ENCODE results near the gene ISL2.
"Not testable (repeated sequence)": the region's sequence is repeated elsewhere in the genome, so short reads cannot be mapped to it uniquely, and the experiment has no call there.

ISL2 gene

DNA sequence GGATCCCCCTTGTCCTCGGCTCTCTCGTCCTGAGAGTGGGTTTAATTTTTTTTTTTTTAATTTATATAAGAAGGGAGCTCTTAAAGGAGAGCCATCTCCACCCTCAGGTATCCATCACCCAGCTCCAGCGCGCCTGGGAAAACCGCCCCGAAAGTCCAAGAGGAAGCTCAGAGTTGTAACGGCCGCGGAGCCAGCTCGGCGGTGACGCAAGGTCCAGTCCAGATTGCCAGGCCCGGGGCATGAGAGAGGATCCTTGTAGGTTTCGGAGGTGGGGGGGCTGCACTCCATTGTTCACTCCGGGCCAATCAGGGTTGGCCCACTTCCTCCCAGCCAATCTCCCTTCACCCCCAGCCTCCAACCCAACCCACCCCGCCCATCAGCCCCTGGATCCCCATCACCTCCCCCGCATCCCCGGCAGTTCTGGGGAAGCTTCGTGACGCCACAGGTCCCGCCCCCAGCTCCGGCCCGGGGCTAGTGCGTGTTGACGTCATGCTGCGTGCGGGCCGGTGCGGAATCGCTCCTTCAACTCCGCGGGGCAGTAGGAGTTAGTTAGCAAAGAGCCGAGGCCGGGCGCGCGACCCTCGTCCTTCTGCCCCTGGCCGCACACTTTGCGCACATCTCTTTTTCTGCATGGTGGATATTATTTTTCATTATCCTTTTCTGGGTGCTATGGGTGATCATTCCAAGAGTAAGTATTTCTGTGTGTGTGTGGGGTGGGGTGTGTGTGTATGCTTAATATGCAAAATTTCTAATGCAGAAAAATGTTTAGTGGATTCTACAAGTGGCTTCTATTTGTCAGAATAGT lies at the start of gene ISL2:
TSS of gene ISL2 (plus strand) at position 520 of the 805 bp plus-strand sequence. CDS start at position 631, 111 bp downstream.
- DNase-seq (ENCODE audit: low spot score) = peak; percentile 65

DNA sequence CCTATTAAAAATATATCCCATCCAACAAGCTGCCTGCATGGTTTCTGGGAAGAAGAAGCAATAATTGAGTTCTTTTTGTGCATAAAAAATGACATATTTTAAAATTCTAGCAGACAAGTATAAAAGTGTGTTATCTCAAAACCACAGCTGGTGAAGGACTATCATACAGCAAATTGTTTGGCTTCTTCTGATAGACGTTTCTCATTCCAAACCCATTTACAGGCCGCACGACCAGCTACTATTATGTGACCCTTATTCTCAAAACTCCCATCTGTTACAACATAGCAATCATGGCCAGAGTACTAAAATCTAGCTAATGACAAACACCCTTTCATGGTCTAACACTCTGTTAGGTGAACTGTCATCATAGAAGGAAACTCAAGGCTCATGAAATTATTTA lies 47.0 kb upstream of the ISL2 start:
- DNase-seq (ENCODE audit: low spot score) = no peak

DNA sequence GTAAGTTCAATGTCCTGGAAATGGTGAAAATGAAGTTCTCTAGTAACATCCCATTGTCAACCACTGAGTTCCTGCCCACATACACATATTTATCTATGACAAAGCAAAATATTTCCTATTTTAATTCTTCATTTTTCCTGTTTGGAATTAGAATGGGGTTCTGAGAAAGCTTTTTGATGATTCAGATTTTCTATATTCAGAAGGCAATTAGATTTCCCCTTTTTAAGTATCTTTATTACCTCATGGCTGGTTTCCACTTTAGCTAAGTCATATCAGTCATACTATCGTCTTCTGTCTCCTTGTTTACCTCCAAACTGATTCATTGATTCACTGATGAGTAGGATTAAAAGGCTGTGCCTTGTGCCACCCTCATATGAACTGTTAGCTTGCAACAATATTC lies 43.2 kb upstream of the ISL2 start:
- no peak for DNase-seq (ENCODE audit: low spot score)

DNA sequence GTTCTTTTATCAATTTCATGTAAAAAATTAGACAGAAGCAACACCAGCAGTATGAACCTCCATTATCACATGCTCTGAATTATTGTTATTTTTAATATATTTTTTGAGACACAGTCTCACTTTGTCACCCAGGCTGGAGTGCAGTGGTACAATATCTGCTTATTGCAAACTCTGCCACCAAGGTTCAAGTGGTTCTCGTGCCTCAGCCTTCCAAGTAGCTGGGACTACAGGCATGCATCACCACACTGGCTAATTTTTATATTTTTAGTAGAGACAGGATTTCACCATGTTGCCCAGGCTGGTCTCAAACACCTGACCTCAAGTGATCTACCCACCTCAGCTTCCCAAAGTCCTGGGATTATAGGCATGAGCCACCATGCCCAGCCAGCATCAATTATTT lies 42.1 kb upstream of the ISL2 start:
- DNase-seq (ENCODE audit: low spot score) = not testable (repeated sequence)

DNA sequence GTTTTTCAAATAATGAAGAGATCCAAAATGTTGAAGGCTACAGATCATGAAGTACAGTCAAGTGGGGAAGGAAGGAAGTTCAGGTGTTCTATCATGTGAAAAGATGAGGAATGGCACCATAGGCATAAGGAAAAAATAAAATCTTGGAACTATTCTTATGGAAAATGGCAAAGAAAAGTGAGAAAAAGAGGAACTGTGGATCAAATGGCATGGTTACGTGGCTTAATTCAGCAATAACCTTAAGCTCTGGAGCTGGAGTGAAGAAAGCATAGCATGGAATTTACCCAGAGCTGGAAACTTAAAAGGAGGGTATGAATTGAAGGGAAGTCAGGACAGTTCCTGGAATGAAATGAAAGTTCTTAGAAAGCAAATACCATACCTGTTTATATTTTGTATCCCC lies 39.7 kb upstream of the ISL2 start:
- no peak for DNase-seq (ENCODE audit: low spot score)

DNA sequence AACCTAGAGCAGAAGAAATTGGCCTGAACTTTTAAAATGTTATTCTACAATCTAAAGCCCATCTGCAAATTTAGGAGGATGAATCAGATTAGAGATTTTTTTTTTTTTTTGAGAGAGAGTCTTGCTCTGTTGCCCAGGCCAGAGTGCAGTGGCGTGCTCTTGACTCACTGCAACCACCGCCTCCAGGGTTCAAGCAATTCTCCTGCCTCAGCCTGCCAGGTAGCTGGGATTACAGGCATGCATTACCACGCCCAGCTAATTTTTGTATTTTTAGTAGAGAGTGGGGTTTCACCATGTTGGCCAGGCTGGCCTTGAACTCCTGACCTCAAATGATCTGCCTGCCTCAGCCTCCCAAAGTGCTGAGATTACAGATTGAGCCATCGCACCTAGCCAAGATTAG lies 38.6 kb upstream of the ISL2 start:
- not testable (repeated sequence) for DNase-seq (ENCODE audit: low spot score)

DNA sequence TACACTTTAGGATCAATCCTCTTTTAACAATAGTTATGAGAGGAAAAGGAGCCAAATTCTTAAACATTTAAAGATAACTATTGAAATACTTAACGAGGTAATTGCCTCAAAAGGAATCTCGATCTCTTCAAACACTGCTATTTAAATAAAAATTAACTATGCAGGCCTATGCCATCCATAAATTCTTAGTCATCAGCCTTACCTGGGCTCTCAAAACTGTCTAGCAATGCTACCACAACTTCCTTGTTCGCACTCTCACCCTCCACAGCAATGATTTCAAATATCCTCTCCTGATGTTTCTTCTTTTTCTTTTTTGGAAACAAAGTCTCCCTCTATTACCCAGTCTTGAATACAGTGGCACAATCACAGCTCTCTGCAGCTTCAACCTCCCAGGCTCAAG lies 37.6 kb upstream of the ISL2 start:
- DNase-seq (ENCODE audit: low spot score) = no peak

DNA sequence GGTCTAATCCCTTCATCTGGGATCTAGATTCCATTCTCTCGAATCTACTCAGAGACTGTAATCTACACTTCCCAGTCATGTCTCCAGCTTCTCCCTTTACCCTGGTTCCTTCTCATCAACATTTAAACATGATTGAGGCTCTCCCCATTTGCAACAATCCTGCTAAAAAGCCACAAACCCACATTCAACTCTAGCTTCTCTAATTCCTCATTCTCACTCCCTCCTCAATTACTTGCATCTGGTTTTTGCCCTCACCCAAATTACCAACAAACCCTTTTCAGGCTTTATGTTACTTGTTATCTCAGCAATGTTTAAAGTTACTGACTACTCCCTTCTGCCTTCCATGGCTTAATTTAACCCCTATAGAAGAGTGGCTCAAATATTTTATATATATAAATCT lies 36.8 kb upstream of the ISL2 start:
- DNase-seq (ENCODE audit: low spot score) = no peak

DNA sequence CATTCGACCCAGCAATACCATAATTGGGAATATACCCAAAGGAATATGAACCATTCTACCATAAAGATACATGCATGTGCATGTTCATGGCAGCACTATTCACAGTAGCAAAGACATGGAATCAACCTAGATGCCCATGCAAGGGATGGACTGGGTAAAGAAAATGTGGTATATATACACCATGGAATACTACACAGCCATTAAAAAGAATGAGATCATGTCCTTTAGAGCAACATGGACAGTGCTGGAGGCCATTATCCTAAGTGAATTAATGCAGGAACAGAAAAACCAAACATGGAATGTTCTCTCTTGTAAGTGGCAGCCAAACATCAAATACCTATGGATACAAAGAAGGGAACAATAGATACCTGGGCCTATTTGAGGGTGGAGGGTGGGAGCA lies 32.7 kb upstream of the ISL2 start:
- DNase-seq (ENCODE audit: low spot score) = no peak

DNA sequence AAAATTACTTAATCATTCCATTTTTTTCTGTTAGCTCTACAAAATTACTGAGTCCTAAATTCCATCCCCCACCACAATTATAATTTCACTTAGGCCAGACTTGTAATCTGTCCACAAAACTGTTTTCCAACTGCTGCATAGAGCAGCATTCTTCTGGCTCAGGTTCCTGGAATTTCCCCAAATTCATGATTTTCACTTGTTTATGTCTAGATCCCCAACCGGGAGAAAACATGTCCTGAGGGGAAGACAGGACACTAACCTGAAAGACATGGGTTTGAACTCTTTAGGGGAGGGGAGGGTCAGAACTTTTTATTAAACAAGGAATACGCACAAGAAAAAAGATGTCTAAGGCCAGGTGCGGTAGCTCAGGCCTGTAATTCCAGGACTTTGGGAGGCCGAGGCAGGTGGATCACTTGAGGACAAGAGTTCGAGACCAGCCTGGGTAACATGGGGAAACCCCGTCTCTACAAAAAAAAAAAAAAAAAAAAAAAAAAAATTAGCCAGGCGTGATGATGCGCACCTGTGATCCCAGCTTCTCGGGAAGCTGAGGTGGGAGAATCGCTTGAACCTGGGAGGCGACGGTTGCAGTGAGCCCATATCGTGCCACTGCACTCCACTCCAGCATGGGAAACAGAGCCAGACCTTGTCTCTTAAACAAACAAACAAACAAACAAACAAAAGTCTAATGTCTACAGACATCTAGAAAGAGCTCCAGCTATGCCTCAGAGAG lies 26.8 kb upstream of the ISL2 start:
- DNase-seq (ENCODE audit: low spot score) = no peak

DNA sequence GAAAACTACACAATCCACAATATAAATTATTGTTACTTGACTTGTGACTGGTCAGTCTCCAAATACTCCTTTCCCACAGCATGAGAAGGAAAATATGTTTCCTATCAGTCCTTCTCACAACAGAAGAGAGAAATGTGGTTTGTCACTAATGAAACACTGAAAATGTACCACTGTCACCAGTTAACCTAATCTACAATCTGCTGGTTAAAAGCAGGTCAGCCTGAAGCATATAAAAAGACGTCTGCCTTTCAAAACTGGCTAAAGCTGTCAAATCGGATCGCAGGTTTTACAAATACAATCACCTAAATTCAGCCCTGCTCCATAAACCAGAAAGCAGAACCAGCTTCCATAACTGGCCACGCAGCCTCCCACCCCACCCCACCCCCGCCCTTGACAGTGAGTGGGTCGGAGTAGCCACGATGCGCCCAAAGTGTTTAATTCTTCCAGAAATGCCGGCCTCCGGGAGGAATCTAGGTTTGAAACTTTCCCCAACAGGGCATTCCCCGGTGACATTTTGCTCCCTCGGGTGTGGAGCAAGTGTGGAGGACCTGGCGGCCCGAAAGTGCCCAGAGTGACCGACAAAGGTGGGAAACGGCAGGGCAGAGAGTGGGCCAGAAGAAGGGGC lies 26.0 kb upstream of the ISL2 start:
- DNase-seq (ENCODE audit: low spot score) = peak; percentile 9

DNA sequence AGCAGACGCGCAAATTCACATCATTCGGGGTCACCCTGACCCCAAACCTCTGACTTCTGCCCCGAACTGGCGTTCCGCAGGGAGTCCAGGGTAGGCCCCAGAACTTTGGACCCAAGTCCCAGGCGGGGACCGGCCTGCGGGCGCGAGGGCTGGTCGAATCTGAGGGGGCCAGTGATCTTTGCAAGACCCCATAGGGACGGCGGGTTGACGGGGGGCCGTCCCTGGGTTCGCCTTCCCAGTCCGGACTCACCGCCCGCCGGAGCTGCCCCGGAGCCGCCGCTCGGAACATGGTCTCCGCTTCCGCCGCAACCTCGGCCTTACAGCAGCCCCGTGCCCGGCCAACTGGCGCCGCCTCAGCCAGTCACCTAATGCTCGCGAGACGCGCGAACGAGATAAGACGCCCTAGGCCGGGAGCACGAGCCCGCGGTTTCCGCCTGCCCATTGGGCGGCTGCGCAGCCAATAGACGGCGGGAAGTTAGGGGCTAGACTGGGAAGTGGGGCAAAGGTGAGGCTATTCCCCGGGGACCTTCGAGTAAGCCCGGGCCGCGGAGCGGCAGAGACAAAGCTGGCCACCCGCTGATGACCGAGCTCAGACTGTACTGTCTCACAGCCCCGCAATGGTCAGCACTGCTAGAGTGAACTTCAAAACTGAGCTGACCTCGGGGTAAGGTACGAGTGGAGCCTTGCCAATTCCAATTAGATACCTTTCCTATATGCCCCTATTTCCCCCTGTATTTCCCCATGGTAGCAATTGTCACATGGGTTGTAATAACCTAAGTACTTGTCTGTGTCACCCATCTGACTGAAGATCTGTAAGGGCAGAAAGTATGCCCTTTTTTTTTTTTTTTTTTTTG lies 25.2 kb upstream of the ISL2 start, which contains the start of gene ETFA:
TSS of gene ETFA (minus strand) at position 370 of the 854 bp plus-strand sequence. CDS start at position 289, 81 bp downstream.
- DNase-seq (ENCODE audit: low spot score) = peak; percentile 90

DNA sequence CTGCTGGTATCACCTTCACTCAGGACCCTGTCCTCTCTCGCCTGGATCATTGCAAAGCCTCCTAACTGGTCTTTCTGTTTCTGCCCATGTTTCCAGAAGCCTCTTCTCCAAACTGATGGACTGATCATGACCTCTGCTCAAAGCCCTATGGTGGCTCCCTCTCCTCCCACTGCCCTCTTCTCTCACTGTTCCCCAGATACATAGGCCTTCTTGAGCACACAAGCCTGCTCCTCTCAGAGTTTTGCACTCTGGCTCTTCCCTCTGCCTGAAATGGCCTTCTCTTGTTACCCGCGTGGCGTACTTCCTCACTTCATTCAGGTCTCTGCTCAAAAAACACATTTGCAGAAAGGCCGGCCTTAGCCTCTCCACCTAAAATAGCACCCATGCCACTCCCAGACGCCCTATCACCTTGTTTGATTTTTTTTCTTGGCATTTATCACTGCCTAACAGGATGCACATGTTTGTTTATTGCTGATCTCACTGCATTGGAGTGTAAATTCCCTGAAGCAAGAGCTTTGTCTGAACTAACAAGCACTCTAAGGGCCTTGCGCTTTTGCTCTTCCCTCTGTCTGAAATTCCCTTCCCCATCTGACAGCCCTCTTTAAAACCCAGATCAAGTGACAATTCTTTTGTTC lies 23.9 kb upstream of the ISL2 start:
- DNase-seq (ENCODE audit: low spot score) = no peak

DNA sequence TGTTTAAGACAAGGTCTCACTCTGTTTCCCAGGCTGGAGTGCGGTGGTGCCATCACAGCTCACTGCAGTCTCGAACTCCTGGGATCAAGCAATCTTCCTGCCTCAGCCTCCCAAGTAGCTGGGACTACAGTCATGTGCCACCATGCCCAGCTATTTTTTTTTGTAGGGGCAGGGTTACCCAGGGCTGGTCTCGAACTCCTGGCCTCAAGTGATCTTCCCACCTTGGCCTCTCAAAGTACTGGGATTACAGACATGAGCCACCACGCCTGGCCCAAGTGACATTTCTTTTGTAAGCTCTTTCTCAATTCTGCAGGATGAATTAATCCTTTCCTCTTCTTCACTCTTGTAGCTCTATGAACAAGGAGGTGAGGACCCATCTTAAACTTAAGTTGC lies 23.4 kb upstream of the ISL2 start:
- not testable (repeated sequence) for DNase-seq (ENCODE audit: low spot score)

DNA sequence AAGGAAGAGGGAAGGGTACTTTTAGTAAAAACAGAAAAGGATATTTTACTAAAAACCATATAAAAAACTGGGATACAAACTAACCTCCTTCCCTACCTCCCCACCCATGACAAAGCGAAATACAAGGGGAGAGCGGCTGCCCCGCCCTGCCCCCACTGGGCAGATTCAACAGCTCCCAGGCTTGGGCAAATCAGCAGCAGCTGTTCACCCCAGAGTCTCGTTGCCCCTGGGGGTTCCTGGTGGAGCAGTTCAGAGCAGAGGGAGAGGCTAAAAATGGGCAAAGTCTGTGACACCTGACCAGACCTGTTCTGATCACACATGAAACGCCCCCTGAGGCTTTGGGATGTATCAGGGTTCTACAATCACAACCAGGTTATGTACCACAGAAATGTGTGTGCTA lies 22.8 kb upstream of the ISL2 start:
- no peak for DNase-seq (ENCODE audit: low spot score)

DNA sequence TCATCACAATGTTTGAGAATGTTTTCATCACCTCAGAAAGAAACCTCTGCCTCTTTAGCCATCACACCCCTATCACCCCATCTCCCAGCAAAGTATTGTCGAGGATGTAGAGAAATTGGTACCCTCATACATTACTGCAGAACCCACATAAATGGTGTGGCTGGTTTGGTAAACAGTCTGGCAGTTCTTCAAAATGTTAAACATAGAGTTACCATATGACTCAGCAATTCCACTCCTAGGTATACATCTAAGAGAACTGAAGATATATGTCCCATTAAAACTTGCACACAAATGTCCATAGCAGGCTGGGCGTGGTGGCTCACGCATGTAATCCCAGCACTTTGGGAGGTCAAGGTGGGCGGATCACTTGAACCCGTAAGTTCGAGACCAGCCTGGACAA lies 16.6 kb upstream of the ISL2 start:
- DNase-seq (ENCODE audit: low spot score) = no peak

DNA sequence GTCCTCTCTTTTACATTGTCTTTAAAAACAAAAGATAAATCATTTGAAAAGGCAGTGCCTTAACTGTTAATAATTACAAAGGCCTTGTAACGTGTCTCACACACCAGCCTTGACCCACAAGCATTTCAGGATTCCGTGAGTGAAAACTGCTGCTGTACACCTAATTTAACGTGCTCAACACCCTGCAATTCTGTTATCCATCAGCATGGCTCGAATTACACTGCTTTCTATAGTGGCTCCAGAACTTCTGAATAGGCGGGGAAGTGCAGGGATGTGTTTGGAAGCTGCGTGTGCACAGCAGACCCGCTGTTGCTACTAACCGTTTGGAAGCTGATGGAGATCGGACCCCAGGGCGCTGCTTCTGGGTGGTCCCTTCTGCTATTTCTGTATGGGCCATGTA lies 15.4 kb upstream of the ISL2 start:
- no peak for DNase-seq (ENCODE audit: low spot score)

DNA sequence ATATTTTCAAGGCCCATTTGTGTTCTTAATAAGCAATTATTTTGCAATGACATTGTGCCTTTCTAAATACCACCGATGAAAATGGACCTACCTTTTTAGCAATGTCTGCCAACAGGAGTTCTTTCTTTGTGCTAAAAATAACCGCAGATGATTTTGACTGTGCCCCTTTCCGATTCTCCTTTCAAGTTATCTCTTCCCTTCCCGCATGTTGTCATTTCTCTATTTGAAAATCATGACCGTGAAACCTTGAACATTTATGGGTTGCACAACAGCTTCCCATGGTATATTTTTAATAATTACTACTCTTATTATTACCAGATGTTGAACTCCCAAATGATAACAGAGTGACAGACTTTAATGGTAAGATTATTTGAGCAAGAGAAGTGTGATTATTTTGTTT lies 15.0 kb upstream of the ISL2 start:
- DNase-seq (ENCODE audit: low spot score) = no peak

DNA sequence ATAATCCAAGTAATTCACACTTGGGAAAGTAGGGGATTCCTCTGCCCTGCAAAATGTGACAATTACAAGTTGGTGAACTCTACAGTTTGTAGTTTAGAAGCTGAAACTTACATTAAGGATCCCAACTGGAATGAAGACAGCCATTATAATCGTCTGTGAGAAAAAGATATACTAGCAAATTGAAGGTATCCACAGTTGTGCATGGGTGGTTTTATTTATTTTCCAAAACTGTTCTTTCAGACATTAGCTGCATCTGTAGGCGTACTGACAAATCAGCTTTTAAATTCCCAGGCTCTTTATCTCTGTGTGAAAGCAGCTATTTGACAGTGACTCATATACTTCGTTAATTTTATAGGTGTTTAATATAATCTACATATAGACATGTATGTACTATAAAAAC lies 12.5 kb upstream of the ISL2 start:
- DNase-seq (ENCODE audit: low spot score) = no peak

DNA sequence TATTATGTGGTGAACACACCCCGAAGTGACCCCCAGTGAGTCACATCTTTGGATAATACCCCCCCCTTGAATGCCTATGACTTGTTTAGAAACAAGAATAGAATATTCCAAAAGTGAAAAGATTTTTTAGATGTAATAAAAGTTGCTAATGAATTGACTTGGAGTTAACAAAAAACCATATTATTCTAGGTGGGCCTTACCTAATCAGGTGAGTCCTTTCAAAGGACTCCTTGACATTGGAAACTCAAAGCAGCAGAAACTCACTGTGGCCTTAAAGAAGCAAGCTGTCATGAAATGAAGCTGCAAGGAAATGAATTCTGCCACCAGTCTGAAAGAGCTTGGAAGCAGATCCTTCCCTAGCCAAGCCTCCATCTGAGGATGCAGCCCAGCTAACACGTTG lies 10.9 kb upstream of the ISL2 start:
- no peak for DNase-seq (ENCODE audit: low spot score)
